Measurements from ENCODE around the gene LAMB1.

LAMB1 gene

DNA sequence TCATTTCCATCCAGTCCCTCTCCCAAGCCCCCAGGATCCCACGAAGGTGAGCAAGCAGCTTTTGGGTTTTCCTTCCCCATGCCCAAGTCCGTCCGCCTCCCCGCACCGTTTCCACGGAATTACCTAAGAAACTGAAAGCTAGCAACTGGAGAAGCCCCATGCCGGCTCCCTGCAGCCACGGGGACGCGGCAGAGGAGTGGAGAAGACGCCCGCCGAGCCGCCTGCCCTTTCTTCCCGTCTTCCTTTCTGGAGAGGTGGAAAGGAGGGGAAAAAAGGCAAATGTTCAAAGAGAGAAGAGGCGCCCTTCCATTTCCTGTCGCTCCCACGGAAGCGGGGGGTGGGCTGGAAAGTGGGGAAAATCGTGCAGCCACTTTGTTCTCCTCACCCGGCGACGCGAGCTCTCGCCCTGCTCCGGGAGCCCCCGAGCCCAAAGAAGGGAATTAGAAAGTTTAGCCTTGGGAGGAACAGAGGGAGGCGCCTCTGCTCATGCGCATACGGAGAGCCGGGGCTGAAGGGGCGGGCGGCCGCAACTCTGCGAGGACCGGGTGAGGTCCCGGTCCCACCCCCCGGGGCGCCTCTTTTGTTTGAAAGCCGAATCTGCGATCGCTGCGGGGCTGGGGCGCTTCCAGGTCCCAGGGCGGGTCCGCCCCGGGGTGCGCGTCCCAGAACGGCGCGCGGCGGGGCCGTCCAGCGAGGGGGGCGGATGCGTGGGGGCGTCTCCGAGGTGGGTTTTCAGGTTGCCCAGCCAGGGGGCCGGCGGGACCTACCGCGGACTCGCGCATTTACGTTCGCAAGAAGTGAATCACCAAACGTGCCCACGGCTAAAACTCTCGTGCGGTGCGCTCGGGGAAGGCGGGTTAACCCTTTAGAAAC lies at the start of gene LAMB1:
LAMB1 (minus strand) TSS at position 436 of the 873 bp plus-strand sequence; CDS start at position 160, 276 bp downstream.
- peak within 1 kb of the TSS; percentile 75 for H3K4me3 ChIP-seq (ENCODE audit: low read depth, low read length)
- TF ChIP-seq, protein P1, sequence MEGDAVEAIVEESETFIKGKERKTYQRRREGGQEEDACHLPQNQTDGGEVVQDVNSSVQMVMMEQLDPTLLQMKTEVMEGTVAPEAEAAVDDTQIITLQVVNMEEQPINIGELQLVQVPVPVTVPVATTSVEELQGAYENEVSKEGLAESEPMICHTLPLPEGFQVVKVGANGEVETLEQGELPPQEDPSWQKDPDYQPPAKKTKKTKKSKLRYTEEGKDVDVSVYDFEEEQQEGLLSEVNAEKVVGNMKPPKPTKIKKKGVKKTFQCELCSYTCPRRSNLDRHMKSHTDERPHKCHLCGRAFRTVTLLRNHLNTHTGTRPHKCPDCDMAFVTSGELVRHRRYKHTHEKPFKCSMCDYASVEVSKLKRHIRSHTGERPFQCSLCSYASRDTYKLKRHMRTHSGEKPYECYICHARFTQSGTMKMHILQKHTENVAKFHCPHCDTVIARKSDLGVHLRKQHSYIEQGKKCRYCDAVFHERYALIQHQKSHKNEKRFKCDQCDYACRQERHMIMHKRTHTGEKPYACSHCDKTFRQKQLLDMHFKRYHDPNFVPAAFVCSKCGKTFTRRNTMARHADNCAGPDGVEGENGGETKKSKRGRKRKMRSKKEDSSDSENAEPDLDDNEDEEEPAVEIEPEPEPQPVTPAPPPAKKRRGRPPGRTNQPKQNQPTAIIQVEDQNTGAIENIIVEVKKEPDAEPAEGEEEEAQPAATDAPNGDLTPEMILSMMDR (IDR thresholded peaks at IDR 0.05; ENCODE audit: low read depth, low read length): no peak

DNA sequence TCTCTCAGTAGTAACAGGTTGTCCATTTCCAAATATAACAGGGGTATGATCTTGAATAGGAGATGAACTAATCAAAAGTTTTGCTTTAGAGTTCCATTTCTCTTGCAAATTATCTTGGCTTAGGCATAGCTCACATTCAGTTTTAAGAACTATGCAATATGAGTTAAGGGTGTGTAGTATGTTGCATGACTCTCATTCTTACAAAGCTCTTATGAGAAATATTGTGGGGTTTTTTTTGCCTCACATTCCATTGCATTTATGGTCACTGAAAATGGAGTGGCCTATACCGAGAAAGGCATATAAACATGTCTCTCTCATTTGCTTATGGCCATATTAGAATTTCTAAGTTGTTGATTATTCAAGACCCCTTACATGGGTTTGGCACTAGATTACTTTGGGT lies 48.5 kb upstream of the LAMB1 start:
- TF ChIP-seq, protein P1 (IDR thresholded peaks at IDR 0.05; ENCODE audit: low read depth, low read length): no peak
- no peak overlapping the region for H3K4me3 ChIP-seq (ENCODE audit: low read depth, low read length)

DNA sequence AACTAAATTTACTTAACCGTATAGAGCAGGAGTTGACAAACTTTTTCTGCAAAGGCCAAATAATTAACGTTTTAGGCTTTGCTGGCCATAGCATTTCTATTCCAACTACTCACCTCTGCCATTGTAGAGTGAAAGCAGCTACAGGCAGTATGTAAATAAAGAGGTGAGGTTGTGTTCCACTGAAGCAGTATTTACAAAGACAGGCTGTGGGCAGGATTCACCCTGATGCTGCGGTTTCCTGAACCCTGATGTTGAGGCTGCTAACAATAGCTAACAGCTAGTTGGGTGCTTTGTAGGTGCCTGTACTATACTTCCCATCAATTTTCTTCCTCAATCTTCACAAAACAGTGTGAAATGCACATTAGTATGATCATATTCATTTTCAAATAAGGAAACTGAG lies 47.0 kb upstream of the LAMB1 start:
- H3K4me3 ChIP-seq (ENCODE audit: low read depth, low read length): no peak overlapping the region
- TF ChIP-seq, protein P1 (IDR thresholded peaks at IDR 0.05; ENCODE audit: low read depth, low read length): no peak

DNA sequence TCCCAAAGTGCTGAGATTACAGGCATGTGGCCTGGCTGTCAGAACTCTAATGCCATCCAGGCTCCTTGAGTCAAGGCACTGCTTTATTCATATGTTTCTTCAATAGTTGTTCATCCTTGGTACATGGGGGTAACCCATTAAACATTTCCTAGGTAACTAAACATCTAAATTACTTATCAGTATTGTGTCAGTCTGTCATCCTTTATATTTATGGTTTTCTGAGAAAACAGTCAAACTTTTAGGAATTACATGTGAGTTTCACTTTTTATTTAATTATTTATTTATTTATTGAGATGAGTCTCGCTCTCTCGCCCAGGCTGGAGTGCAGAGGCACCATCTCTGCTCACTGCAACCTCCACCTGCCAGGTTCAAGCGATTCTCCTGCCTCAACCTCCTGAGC lies 45.5 kb upstream of the LAMB1 start:
- TF ChIP-seq, protein P1 (IDR thresholded peaks at IDR 0.05; ENCODE audit: low read depth, low read length): no peak
- no peak overlapping the region for H3K4me3 ChIP-seq (ENCODE audit: low read depth, low read length)

DNA sequence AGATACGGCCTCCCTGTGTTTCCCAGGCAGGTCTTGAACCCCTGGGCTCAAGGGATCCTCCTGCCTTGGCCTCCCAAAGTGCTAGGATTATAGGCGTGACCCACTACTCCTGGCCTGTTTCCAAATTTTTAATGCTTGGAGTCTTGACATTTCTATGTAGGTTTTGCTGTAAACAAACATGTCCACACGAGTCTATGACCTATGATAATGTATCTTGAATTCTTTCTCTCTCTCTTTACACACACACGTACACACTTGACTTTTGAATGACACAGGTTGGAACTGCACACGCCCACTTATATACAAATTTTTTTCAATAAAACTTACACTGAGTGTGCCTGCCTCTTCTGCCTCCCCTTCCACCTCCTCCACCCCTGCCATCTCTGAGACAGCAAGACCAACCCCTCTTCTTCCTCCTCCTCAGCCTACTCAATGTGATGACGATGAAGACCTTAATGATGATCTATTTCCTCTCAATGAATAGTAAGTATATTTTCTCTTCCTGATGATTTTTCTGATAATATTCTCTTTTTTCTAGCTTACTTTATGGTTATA lies 44.1 kb upstream of the LAMB1 start:
- TF ChIP-seq, protein P1 (IDR thresholded peaks at IDR 0.05; ENCODE audit: low read depth, low read length): no peak
- no peak overlapping the region for H3K4me3 ChIP-seq (ENCODE audit: low read depth, low read length)

DNA sequence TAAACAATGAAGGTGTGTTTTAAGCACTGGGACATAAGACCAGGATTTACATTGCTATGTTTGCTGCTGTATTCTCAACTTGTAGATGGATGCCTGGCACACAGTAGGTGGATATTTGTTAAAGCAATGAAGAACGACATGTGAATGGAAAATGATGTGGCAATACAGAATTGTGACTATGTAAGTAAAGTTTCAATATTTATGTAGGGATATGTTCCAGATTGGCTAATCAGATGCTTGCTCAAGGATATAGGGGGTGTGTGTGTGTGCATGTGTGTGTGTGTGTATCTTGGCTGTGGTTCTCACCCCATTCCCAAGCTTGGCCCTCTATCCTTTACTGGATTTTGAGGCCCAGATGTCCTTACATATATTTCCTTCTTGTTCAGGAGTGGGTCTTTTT lies 42.7 kb upstream of the LAMB1 start:
- TF ChIP-seq, protein P1 (IDR thresholded peaks at IDR 0.05; ENCODE audit: low read depth, low read length): no peak
- no peak overlapping the region for H3K4me3 ChIP-seq (ENCODE audit: low read depth, low read length)

DNA sequence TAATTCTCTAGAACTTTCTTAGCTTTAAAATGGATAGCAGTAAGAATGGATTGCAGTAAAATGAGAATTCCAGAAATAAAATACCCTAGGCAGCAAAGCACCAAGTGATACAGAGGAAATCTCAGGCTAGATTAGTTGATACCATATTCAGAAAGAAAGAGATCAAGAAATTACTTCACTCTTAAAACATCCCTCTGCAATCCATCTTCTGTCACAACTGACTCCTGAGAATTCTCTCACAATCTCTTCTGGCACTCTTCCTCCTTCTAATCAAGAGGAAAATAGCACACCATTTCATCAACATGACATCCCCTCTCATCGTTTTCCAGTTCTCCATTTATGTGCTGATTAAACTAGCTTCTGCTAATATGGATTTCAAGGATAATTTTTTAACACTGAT lies 42.2 kb upstream of the LAMB1 start:
- H3K4me3 ChIP-seq (ENCODE audit: low read depth, low read length): no peak overlapping the region
- TF ChIP-seq, protein P1 (IDR thresholded peaks at IDR 0.05; ENCODE audit: low read depth, low read length): no peak

All from WI38 (cell line).